PC-3 (cell line): Measurements from ENCODE around the gene GMDS.

ENCODE experiments used
- CTCF ChIP-seq: fragments of 300-600 bp; sonication (generic); conservative IDR thresholded peaks from 2 replicates; pipeline ENCODE4 v1.5.1; 2017; ENCODE audit warnings: antibody characterized with exemption, low read depth, mild to moderate bottlenecking, low read length
- EZH2phosphoT487 ChIP-seq: fragments of 300-600 bp; sonication (generic); IDR thresholded peaks from 2 replicates; pipeline ENCODE4 v1.6.1; 2018; ENCODE audit warnings: mild to moderate bottlenecking, antibody characterized with exemption, low read length, borderline replicate concordance

- TF ChIP-seq CTCF: no peak
- TF ChIP-seq EZH2phosphoT487: no peak
These were observed 28.5 kb downstream of the GMDS start for GRCh38 chr6:2216794-2217383.
